Esophagus squamous epithelium (tissue), 5 donors: ENCODE measurements around the gene UNCX. TPM values are rescaled to one million over a fixed set of nuclear protein-coding genes. Genes with fewer than 3 reads are reported as not detected.
"Not testable (repeated sequence)": the region's sequence is repeated elsewhere in the genome, so short reads cannot be mapped to it uniquely, and the experiment has no call there.

Experiments used
- DNase-seq: peaks from one replicate; lab custom pipeline; 2025; lab: John Stamatoyannopoulos, UW
- H3K27ac ChIP-seq, 4 donors: fragments of 200-600 bp; sonication (generic); one replicate each; pipeline ENCODE4 v1.5.1; 2016 to 2019; ENCODE audit warnings: mild to moderate bottlenecking in 1 of 4
- H3K27me3 ChIP-seq, 4 donors: fragments of 200-600 bp; sonication (generic); 1 replicate in 3 of 4; 2 replicates in 1 of 4; pipeline versions ENCODE4 v1.5.1 to v1.6.0; 2017 to 2021; ENCODE audit warnings: antibody characterized with exemption in 1 of 4
- H3K36me3 ChIP-seq, 3 donors: fragments of 200-600 bp; sonication (generic); one replicate each; pipeline ENCODE4 v1.5.1; 2016 to 2019
- H3K4me1 ChIP-seq, 3 donors: fragments of 200-600 bp; sonication (generic); one replicate each; pipeline ENCODE4 v1.5.1; 2017 to 2019
- H3K4me3 ChIP-seq, 4 donors: fragments of 200-600 bp; sonication (generic); 1 replicate in 3 of 4; 2 replicates in 1 of 4; pipeline ENCODE4 v1.5.1; 2016 to 2019; ENCODE audit warnings: mild to moderate bottlenecking in 2 of 4, moderate library complexity in 1 of 4
- H3K9me3 ChIP-seq, 3 donors: fragments of 200-600 bp; sonication (generic); one replicate each; pipeline ENCODE4 v1.5.1; 2016 to 2019
- POLR2A ChIP-seq, 4 donors: fragments of 450-650 bp; IDR thresholded peaks; one replicate each; pipeline ENCODE4 v1.6.1; 2017; ENCODE audit warnings: antibody characterized with exemption in 4 of 4, mild to moderate bottlenecking in 4 of 4, moderate library complexity in 3 of 4
- WGBS, 2 donors: methylation state at CpG; one replicate each; pipeline ENCODE4 v1.1.5; 2018; 5-methylcytosine and 5-hydroxymethylcytosine counted together
- intact Hi-C: fragments of 100-400 bp; cut with DNase I; formaldehyde crosslinking; loops from one replicate; pipeline ENCODE4 v1.15.0; 2022
- total RNA-seq, 4 donors: library from RNA; depleted of rRNA; stranded (reverse); fragments of >200 nt; gene quantifications; one replicate each; pipeline ENCODE4 v1.1.0, GENCODE V29; 2016
- TF ChIP-seq, protein P1 (sequence below), 6 experiments: fragments of 450-650 bp in 4 of 6; fragments of 200-600 bp in 2 of 6; sonication (generic) in 2 of 6; IDR thresholded peaks; one replicate each; pipeline ENCODE4 v1.5.1; 2016 to 2019; ENCODE audit warnings: antibody characterized with exemption in 6 of 6, mild to moderate bottlenecking in 4 of 6, moderate library complexity in 4 of 6
- donor health status: DM: yes; HTN: yes; CAD: no.

UNCX gene
- total RNA-seq, 4 donors from 2014 or later, result not detected

DNA sequence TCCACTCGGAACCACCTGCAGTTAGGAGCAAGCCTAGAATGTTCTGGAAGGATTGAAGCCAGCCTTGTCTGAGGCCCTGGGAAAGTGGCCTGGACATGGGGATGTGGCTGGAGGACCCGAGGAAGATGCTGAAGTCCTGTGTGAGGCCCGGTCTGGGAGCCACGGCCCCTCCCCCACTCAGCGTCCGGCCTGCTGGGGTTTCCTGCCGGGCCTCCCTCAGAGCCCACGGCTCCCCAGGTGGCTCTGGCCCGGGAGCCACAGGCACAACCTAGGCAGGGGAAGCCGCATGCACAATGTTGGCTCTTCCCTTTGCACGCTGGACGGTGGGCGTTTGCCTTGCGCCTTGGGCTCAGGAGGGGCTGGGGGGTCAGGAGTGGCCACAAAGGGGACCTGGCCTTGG lies 39.0 kb downstream of the UNCX start:
- 71 to 85% methylated on average over 4 to 8 of the region's 14 CpGs for WGBS, 2 donors
- DNase-seq, result no peak
- Histone ChIP-seq H3K4me3 (no peak overlapping the region), H3K9me3 (no peaks in the 10 kb centered on the region), H3K36me3 (no peaks in the 10 kb centered on the region), H3K27ac (no peak overlapping the region), H3K4me1 (no peaks in the 10 kb centered on the region), H3K27me3 (peaks cover 0 to 79% (median 3%) of the 10 kb centered on the region in 4 donors)
- intact Hi-C loops, result no loop called here
- no peak for TF ChIP-seq POLR2A (IDR thresholded peaks at IDR 0.05)
- TF ChIP-seq, protein P1, sequence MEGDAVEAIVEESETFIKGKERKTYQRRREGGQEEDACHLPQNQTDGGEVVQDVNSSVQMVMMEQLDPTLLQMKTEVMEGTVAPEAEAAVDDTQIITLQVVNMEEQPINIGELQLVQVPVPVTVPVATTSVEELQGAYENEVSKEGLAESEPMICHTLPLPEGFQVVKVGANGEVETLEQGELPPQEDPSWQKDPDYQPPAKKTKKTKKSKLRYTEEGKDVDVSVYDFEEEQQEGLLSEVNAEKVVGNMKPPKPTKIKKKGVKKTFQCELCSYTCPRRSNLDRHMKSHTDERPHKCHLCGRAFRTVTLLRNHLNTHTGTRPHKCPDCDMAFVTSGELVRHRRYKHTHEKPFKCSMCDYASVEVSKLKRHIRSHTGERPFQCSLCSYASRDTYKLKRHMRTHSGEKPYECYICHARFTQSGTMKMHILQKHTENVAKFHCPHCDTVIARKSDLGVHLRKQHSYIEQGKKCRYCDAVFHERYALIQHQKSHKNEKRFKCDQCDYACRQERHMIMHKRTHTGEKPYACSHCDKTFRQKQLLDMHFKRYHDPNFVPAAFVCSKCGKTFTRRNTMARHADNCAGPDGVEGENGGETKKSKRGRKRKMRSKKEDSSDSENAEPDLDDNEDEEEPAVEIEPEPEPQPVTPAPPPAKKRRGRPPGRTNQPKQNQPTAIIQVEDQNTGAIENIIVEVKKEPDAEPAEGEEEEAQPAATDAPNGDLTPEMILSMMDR (IDR thresholded peaks at IDR 0.05), result no peak

DNA sequence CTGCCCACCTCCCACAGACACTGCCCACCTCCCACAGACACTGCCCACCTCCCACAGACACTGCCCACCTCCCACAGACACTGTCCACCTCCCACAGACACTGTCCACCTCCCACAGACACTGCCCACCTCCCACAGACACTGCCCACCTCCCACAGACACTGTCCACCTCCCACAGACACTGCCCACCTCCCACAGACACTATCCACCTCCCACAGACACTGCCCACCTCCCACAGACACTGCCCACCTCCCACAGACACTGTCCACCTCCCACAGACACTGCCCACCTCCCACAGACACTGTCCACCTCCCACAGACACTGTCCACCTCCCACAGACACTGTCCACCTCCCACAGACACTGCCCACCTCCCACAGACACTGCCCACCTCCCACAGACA lies 39.5 kb downstream of the UNCX start:
- not testable (repeated sequence) for DNase-seq
- peaks cover 0 to 78% (median 3%) of the 10 kb centered on the region in 4 donors for H3K27me3 ChIP-seq

DNA sequence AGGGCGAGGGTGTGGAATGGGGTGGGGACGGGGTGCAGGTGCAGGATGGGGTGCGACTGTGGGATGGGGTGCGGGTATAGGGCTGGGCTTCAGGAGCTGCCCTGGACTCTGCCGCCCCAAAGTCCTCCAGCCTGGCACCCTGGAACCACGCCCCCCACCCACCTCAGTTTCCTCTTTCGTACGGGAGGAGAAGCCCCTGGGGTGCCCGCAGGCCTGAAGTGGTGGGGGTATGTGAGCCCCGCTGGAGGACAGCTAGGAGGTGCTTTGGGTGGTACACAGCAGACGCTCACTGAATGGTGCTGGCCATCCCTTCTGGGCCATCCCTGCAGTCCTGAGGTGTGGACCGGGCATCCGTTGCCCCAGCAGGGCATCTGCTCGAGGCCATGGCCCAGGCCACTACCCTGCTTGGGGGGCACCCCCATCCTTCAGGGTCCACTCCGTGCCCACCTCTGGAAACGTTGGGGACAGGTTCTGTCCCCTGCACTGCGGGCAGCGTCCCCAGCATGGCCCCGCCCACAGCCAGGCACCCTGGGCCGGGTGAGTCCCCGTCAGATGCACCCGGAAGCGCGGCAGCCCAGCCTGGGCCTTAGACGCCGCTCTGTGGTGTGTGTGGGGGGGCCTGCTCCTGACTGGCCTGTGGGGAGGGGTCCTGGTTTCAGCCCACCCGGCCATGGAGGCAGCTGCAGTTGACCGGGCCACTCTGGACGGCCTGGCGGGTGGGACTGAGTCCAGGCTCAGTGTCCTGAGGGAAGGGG lies 41.6 kb downstream of the UNCX start:
- DNase-seq, result no peak
- H3K27me3 ChIP-seq, result peaks cover 0 to 78% (median 3%) of the 10 kb centered on the region in 4 donors
- H3K4me3 ChIP-seq, result no peak overlapping the region
- H3K27ac ChIP-seq, result no peak overlapping the region
- no peaks in the 10 kb centered on the region for H3K4me1 ChIP-seq
- no peaks in the 10 kb centered on the region for H3K36me3 ChIP-seq
- no peaks in the 10 kb centered on the region for H3K9me3 ChIP-seq
- no peak for TF ChIP-seq POLR2A (IDR thresholded peaks at IDR 0.05)
- TF ChIP-seq, protein P1 (IDR thresholded peaks at IDR 0.05), result no peak
- WGBS, 2 donors, result 85 to 87% methylated on average over 9 to 10 of the region's 30 CpGs
- intact Hi-C loops, result no loop called here

More for the DNA sequence above, 39.5 kb downstream of the UNCX start:
- H3K4me3 ChIP-seq, intact Hi-C loops, H3K9me3 ChIP-seq, H3K4me1 ChIP-seq, H3K27ac ChIP-seq, H3K36me3 ChIP-seq: not testable (repeated sequence)

DNA sequence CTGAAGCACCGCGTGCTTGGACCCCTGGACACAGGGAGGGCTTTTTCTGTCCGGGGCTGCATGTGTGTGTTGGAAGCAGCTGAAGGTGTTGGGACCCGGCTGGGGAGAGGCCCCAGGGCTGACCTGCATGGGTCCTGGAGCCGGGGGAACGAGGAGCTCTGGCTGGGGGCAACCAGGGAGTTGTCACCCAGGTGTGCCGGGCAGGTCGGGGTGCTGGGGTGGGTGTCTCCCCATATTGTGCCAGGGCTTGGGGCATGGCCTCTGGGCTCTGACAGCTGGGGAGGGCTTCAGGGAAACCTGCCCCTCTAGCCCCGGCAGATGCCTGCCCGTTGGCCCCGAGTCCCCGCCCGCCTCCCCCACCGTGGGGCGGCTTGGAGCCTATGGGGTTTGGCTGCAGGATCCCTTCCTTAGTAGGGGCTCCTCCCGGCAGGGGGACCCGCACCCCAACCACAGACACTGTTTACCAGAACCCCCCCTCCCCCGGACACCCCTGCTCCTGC lies 42.3 kb downstream of the UNCX start:
- WGBS, 2 donors, result no CpG with 5 or more reads among the region's 18 CpGs
- no peak for DNase-seq
- H3K27me3 ChIP-seq, result peaks cover 0 to 72% (median 3%) of the 10 kb centered on the region in 4 donors

DNA sequence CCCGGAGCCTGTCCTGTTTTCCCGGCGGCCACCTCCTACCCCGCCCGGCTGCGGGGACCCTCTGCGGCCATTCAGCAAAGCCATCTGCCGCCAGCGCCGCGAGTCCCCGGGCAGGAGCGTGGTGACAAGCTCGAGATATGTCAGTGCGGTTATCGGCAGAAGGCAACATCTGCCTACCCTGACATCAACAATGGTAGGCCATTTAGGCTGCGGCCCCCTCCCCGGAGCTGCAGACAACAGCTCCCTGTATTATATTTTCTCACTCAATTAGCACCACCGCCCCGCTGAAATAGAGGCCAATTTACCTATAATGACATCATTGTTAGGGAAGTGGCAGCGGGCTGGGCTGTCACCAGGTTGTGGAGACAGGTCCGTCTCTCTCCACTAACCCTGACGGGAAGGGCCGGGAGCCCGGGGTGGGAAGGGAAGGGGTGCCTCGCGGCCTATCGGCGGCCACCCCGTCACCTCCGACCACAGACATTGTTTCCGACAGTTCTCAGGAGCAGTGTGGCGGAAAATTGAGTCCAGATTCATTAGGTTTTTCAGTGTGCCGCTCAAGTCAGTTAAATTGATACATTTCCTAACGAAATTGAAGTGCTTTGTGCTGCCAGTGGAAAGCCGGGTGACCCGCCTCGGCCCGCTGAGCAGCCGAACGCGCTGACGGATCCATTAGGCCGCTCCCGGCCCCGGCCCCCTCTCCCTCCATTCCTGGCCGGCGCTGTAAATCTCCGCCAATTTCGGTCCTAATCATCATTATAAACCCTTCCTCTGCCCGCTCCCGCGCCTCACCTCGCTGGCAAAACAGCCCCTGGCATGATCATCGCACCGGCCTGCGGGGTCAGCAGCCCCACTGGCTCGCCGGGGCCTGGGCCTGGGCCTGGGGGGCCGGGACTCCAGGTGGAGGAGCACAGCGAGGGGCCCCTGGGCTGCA lies 43.0 kb downstream of the UNCX start:
- WGBS, 2 donors, result 66 to 75% methylated on average over 10 to 41 of the region's 61 CpGs
- intact Hi-C loops, result no loop called here
- Histone ChIP-seq H3K9me3 (no peaks in the 10 kb centered on the region), H3K4me3 (no peak overlapping the region), H3K27ac (no peak overlapping the region), H3K27me3 (peaks cover 0 to 64% (median 3%) of the 10 kb centered on the region in 4 donors), H3K36me3 (no peaks in the 10 kb centered on the region), H3K4me1 (no peaks in the 10 kb centered on the region)
- DNase-seq, result no peak
- TF ChIP-seq, protein P1 (IDR thresholded peaks at IDR 0.05), result no peak
- no peak for TF ChIP-seq POLR2A (IDR thresholded peaks at IDR 0.05)

More for the DNA sequence above, 42.3 kb downstream of the UNCX start:
- Histone ChIP-seq H3K36me3 (no peaks in the 10 kb centered on the region), H3K9me3 (no peaks in the 10 kb centered on the region), H3K4me3 (no peak overlapping the region), H3K27ac (no peak overlapping the region), H3K4me1 (no peaks in the 10 kb centered on the region)
- intact Hi-C loops, result no loop called here
- no peak for TF ChIP-seq POLR2A (IDR thresholded peaks at IDR 0.05)
- TF ChIP-seq, protein P1 (IDR thresholded peaks at IDR 0.05), result no peak
